Activated T-cell treated with anti-CD3 and anti-CD28 coated beads for 1 hour (primary cell): Measurements from ENCODE around the gene PHF14.

Experiments used
- DNase-seq: peaks from one replicate; pipeline ENCODE4 v3.0.0-alpha.2; 2020; ENCODE audit warnings: low read depth

Gene PHF14

GRCh38 chr7:11207565-11207964 lies 233.9 kb downstream of the PHF14 start:
- no peak for DNase-seq

- no peak for DNase-seq
Measured at GRCh38 chr7:11208883-11209465, 235.3 kb downstream of the PHF14 start.

- DNase-seq: no peak
Measured at GRCh38 chr7:11210374-11210773, 236.7 kb downstream of the PHF14 start.

- DNase-seq: peak; percentile 14
Measured at GRCh38 chr7:11212080-11212711, 238.5 kb downstream of the PHF14 start.

- no peak for DNase-seq
Measured at GRCh38 chr7:11212816-11213215, 239.1 kb downstream of the PHF14 start.

GRCh38 chr7:11213266-11213665 lies 239.6 kb downstream of the PHF14 start:
- DNase-seq: no peak

GRCh38 chr7:11216276-11216675 lies 242.6 kb downstream of the PHF14 start:
- DNase-seq: no peak

GRCh38 chr7:11217848-11218565 lies 244.3 kb downstream of the PHF14 start:
- DNase-seq: no peak
